NCI-H2227 treated with DMSO at 0.1 percent for 48 hours (cell line): ENCODE results near the gene SLC9A4.

Experiments
- DNase-seq: peaks from one replicate; lab custom pipeline; 2025; lab: John Stamatoyannopoulos, UW

Gene SLC9A4, protein sequence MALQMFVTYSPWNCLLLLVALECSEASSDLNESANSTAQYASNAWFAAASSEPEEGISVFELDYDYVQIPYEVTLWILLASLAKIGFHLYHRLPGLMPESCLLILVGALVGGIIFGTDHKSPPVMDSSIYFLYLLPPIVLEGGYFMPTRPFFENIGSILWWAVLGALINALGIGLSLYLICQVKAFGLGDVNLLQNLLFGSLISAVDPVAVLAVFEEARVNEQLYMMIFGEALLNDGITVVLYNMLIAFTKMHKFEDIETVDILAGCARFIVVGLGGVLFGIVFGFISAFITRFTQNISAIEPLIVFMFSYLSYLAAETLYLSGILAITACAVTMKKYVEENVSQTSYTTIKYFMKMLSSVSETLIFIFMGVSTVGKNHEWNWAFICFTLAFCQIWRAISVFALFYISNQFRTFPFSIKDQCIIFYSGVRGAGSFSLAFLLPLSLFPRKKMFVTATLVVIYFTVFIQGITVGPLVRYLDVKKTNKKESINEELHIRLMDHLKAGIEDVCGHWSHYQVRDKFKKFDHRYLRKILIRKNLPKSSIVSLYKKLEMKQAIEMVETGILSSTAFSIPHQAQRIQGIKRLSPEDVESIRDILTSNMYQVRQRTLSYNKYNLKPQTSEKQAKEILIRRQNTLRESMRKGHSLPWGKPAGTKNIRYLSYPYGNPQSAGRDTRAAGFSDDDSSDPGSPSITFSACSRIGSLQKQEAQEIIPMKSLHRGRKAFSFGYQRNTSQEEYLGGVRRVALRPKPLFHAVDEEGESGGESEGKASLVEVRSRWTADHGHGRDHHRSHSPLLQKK

DNA sequence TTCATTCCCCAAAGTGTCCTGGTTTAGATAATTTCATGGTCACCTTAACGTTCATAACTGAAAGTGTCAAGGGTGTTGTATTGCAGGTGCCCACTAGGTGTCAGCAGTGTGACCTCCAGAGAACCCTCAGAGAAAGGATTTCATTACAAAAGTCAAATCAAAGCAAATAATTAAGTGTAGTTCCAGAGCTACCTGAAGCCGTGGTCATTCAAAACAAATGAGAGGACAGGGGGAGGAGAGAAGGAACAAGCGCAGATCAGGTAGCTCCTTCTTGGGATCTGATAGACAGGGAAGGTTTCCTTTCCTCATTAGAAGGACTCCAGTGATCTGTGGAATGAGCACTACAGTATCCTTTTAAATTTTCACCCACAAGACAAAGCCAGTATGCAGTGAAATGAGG is at the start of gene SLC9A4:
SLC9A4 (plus strand) TSS at position 207 of the 400 bp plus-strand sequence. CDS start 534 bp downstream, outside the sequence.
- DNase-seq = no peak

DNA sequence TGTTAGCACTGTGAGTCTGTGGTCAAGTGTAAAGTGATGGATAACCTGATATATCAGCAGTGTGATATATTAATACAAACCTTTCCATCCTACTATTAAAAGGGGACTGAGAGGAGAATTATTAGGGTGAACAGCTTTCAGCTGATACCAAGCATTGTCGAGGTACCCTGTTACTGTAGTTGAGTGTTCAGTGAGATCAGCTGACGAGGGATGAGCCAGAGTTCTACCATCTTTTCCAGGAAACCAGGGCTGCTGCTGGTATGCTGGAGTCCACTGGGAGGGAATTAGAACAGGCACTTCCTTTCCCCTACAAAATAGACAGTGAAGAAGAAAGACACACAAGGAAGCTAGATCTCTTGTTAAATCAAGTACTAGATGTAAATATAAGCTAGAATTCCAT is 49.7 kb upstream of the SLC9A4 start:
- no peak for DNase-seq

DNA sequence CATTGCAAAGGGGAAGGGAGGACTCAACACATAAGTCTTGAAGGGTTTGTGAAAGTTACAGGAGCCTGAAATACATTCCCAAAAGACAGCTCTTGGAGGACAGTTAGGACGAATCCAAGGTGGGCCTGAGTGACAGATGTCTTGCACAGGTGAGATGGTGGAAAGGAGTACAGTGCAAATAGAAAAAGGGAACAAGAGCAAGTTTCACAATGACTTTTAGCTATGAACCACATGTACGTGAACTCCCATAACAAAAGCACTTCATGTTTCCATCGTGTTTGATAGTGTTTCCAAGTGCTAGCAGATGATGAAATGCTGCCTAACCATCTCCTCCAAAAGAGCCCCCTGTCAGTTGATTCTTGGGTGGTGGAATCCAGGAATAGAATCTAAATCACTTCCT is 48.3 kb upstream of the SLC9A4 start:
- no peak for DNase-seq

DNA sequence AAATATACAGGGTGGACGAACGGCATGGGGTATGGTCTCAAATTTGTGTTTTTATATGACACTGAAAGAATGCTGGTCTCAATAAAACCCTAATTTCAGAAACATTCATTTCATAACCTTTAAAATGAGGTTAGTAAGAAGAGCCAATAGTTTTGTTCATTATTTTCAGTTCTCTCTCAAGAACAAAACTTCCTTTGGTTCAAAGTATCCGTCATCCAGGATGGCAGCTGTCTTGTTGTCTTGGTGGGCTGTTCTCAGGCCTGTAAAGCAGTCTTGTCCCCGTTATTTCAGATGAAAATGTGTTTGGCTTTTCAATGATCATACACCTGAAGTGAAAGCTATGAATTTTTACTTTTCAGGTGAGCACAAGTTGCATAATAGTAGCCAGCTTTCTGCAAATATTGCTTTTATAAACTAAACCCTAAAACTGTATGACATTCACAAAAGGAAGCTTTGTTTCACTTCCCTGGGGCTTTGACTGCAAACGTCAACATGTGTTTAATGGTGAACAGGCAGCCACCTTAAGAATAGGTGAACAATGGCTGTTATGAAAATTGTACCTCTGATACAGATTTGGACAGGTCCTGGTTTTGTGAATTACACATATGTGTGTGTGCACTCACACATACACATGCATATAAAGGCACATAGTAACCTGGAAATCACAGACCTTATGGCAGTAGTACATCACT is 47.4 kb upstream of the SLC9A4 start:
- no peak for DNase-seq

DNA sequence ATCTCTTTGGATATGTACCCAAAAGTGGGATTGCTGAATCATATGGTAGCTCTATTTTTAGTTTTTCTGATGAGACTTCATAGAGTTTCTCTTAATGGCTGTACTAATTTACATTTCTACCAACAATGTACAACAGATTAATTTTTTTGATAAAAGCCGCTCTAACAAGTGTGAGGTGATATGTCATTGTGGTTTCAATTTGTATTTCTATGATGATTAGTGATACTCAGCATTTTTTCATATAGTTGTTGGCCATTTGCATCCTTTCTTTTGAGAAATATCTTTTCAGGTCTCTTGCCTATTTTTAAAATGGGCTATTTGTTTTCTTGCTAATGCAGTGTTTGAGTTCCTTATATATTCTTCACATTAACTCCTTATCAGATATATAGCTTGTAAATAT is 45.8 kb upstream of the SLC9A4 start:
- DNase-seq = no peak

DNA sequence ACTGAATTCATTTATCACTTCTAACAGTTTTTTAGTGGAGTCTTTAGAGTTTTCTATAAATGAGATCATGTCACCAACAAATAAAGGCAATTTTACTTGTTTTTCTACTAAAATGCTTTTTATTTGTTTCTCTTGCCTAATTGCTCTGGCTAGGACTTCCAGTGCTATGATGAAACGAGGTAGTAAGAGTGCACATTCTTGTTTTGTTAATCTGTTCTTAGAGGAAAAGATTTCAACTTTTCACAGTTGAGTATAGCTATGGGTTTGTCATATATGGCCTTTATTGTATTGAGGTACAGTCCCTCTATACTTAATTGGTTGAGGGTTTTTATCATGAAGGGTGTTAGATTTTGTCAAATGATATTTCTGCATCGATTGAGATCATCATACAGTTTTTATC is 44.5 kb upstream of the SLC9A4 start:
- DNase-seq = no peak

DNA sequence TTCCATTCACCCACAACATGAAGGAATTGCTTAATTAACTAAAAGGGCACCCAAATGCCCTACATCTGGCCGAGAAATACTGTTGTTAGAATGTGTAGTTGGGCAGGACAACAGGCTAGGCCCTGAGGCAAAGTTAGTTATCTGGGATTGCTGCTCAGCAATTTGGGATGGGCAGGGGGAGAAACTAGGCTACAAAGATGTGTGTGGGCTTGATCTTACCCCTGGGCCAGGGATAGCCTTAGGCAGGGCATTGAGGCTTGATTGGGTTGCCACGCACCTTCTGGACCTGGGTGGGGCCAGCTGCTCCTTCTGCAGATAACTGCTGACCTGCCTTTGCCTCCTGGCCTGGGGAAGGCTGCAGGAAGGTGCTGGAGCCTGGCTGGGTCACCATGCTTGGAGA is 40.6 kb upstream of the SLC9A4 start:
- DNase-seq = no peak

DNA sequence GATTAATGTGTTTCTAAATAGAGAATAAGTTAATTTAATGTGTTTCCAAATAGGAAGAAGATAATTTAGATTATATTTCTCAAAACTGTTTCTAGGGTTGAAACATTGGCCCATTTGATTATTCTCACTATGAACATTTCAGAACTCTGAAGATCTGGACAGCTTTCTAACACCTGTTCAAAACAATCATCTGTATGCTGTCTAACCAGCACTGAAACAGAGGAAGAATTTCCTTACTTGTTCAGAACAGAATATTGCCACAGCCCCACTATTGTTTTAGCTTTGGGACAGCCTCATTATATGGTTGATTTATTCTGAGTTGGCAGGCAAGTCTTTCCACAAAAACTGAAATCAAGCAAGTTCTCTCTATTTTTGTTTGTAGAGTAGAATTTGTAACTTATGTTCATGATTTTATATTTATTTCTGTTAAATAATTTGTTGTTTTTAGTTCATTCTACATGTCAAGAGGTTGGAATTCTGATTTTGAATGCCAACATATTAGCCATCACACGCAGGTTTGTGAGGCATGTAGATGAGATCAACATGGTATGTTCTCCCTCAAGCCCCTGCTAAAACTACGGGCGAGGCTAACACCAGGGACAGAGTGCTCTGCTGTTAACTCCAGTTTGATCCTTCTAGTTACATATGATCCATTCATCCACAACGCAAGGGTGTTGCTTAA is 38.9 kb upstream of the SLC9A4 start:
- DNase-seq = no peak

DNA sequence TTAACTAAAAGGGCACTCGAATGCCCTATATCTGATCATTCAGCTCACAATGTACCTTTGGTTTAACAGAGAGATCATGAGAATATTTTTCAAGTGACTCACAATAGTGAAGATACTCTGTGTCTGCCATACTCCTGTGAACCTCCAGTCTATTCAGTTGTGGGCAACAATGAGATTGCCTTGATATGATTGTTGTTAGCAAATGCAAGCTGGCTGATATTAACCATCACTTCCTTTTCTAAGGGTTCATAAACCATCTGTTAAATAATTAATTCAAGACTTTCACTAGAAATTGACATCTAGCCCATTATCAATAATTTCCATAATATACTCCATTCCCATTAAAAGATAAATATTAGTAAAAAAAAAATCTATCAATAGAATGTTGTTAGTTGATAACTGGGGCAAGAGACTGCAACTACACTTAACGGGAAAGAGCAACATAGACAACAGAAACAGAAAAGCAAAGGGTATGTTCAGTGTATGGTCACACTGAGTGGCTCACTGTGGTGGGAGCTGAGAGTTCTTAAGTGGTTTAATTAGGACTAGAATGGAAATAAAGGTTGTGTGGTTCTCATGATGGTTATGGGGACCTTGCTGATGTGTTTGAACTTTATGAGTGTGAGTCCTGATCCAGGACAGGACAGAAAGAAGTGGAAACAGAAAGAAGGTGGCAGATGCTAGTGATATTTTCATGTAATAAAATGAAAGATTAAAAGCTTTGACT is 38.2 kb upstream of the SLC9A4 start:
- no peak for DNase-seq

DNA sequence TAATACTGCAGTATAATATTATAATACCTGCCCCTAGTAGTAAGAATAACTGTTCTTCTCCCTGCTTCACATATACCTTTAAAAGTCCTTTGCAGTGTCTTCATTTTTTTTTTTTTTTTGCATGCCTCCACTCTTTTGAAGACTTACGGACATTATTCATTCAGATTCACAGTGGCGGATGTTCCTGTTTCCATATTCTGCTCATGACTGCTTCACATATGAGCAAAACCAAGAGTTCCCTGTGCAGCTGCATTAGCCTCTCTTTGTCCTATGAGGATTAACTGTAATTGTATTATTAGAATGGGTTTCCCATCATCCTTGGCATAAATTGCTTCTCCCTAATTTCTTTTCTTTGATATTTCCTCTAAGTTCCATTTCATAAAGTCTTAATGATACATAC is 37.3 kb upstream of the SLC9A4 start:
- no peak for DNase-seq

DNA sequence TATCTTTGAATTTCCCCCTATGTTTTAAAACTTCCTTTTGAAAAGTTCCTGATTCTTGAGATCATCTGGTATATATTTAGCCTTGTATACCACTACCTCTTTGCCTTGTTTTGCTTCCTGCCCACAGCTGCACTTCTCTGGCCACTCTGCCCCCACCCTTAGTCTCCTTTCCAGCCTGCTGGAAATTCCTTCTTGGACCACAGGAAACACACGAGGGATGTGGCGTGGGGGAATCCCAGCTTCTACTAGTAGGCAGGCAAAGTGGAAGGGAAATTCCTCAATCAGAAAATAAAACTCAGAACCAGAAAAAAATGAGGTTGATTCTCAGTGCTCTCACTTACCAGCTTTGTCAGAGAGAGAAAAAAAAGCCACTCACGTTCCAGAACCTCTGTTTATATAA is 36.7 kb upstream of the SLC9A4 start:
- DNase-seq = no peak

DNA sequence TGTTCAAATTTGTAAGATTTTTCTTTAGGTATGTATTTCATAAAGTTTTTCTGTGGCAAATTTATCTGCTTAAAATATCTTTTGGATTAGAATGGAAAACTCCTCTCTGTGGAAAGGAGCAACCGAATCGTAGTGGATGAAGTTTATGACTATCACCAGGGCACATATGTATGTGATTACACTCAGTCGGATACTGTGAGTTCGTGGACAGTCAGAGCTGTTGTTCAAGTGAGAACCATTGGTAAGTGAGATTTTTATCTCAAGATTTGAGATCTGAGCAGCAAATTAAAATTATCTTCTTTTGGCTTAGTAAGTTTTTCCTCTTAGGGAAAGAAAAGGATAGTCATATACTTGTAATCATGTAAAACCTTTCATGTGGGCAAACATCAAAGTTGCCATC is 35.9 kb upstream of the SLC9A4 start:
- DNase-seq = no peak

DNA sequence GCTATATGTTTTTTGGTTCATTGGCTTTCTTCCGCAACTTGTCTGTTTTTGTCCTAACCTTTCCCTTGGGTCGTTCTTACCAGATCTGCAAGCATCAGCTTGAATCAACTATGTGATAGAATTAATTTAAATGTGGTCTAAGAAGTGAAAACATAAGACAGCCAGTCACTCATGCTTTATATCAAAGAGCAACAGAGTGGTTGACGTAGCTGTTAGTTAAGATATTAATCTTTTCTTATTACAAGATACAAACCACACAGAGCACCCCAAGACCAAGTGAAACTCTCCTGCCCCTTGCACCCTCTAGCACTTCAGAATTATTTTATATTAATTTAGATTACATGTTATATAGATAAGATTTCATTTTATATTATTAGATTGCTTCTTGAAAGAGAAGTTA is 34.9 kb upstream of the SLC9A4 start:
- no peak for DNase-seq

DNA sequence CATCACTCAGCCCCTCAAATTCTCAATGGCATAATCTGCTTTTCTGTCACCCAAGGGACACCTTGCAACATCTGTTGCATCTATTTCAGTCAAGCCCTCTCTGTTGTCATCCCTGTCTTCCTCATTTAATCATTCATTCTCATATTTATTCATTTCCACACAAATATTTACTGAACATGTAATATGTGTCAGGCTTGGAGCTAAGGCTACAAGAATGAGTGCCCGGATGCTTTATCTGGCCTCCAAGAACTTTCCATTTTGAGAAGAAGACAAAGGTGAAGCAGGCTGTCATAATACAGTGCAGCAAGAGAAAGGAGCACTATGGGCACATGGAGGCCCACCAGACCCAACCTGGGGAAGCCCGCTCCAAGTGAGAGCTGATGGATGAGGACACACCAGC is 34.4 kb upstream of the SLC9A4 start:
- no peak for DNase-seq

DNA sequence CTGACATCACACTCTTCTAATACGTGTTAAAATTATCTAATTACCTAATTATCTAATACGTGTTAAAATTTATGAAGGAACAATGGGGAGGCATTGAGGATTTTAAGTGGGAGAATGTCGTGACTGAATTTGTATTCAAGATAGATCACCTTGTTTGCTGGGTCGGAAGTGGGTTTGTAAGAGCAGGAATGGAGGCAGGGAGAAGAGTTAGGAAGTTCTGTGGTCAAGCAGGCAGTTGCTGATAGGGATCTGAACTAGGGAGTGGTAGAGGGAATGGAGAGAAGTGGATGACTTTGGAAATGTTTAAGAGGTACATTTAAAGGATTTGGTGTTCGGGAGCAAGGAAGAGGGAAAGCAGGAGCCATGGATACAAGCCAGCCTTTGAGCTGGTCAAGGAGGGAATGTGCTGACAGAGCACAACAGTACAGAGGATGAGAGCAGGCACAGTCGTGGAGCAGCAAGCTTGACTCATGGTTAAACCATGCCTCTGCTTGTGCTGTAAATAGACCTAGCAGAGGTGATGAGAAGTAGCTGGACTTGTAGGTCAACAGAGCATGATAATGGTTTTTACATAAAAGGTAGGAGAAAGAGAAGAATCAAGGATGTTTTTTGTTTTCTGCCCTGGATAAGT is 33.8 kb upstream of the SLC9A4 start:
- DNase-seq = no peak

DNA sequence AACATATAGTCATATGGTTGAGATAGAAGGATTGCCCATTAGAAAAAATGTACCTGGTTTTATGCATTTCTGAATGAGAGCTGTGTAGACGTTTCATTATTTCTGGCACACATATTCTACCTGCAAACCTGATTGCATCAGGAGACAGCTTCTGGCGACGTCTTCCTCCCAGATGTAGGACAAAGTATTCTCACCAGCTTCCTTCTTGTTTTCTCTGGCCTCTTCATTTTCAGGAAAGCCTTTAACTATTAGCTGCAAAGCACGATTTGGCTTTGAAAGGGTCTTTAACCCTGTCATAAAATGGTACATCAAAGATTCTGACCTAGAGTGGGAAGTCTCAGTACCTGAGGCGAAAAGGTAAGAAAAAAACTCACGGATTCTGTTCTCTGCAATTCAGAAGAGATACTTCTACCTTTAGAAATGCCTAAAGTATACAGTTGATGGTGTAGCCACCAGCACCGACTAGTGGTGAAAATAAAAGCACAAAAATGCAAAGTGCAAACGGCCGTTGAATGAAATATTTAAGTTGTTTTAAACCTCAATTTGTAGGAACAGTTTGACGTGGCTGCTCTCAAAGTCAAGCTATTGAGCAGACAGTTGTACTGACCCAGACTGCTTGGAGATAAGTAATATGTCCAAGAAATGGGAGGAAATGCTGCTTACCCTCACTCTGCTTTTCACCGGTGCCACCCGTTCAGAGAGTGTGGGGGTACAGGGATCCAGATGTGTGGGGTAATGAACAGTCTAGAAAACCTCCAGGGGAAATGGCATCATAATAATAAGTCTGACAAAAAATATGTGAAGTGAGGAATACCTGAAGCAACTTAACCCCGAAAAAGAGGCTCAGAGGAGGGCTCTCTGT is 29.8 kb upstream of the SLC9A4 start:
- DNase-seq = no peak

DNA sequence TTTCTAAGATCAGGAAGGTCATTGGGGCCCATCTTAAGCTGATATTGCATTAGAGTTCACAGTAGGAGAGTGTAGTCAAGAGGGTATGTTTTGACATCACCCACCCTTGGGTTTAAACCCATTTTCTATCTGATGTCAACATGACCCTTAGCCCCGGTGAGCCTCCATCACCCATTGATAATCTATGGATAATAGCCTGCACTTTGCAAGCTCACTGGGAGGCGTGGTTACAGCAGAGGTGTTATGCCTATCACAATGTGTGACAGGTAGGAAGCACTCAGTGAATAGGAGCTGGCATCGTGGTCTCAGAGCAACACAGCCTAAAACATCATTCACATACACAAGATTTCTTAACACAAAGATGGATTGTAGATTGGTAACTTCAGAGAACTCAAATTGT is 28.8 kb upstream of the SLC9A4 start:
- no peak for DNase-seq

DNA sequence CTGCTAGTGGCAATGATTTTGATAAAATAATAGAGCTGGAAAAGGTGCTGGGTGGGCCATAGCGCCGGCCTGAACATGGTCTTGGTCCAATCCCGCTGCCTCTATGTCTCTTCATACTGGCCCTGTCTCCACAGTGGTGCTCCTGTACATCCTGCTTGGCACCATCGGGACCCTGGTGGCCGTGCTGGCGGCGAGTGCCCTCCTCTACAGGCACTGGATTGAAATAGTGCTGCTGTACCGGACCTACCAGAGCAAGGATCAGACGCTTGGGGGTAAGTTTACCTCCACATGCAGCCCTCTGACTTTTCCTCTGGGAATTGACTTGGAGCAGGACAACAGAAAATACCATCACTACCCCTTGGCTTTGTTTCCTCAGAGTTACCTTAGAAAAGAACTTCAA is 26.1 kb upstream of the SLC9A4 start:
- no peak for DNase-seq

DNA sequence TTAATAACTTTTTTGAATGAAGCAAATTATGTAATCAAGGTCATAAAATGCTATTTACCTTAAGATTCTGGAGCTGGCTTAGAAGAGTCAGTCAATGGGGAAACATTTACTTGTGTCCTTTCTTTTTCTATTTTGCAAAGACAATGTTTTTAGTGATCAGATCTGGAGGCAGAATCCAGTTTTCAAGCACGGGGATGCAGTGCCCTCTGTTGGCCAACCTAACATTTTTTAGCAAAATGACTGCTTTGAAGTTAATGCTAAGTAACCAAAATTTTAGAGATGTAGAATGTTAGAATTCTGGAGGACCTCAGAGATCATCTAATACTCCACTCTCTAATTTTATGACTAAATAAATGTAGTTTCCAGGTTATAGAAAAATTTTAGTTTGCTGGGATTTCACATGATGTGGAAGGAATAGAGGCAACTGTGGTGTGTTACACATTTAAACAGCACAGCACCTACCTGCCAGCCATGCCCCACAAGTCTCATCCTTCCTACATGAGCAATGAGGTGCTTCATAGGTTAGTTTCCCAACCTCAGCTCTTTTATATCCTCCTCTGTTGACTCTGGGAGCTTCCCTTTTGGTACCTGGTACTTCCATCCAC is 23.6 kb upstream of the SLC9A4 start:
- peak; percentile 22 for DNase-seq

DNA sequence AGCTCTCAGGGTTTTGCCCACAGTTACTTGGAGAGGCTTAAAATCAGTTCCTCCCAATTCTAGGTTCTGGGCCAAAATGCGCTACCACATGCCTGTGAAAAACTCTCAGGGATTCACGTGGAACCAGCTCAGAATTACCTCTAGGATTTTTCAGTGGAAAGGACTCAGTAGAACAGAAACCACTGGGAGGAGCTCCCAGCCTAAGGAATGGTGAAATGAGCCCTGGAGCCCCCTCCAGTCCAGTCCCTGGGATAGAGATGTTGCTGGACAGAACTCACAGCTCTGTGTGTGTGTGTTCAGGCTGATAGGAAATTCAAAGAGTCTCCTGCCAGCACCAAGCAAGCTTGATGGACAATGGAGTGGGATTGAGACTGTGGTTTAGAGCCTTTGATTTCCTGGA is 21.1 kb upstream of the SLC9A4 start:
- DNase-seq = no peak
